Iris pigment epithelial cell (primary cell): ENCODE measurements around the gene STON1.
A peak's percentile ranks its signal among the peaks of the same experiment; 100 is the strongest.
"Not testable (repeated sequence)": the region's sequence is repeated elsewhere in the genome, so short reads cannot be mapped to it uniquely, and the experiment has no call there.

Source experiments
- DNase-seq: peaks from one replicate; pipeline ENCODE4 v3.0.0-alpha.2; 2011; ENCODE audit warnings: low read depth

STON1 gene

GRCh38 chr2:48530033-48530811, at the start of gene STON1:
Gene STON1 (plus strand): TSS chr2:48530154. CDS start chr2:48580634, 50,480 bp downstream.
- peak; percentile 50 for DNase-seq

GRCh38 chr2:48480526-48480925, 49.4 kb upstream of the STON1 start:
- DNase-seq = no peak

GRCh38 chr2:48482313-48482712, 47.6 kb upstream of the STON1 start:
- DNase-seq = peak; percentile 85

- DNase-seq = peak; percentile 66
Measured at GRCh38 chr2:48482769-48483168, 47.2 kb upstream of the STON1 start.

- peak; percentile 92 for DNase-seq
Measured at GRCh38 chr2:48483506-48483905, 46.4 kb upstream of the STON1 start.

- peak; percentile 96 for DNase-seq
Measured at GRCh38 chr2:48483916-48484315, 46.0 kb upstream of the STON1 start.

GRCh38 chr2:48488545-48488944, 41.4 kb upstream of the STON1 start:
- no peak for DNase-seq

GRCh38 chr2:48496849-48497248, 33.1 kb upstream of the STON1 start:
- DNase-seq = peak; percentile 97

- DNase-seq = peak; percentile 92
Measured at GRCh38 chr2:48504647-48505327, 25.2 kb upstream of the STON1 start.

- DNase-seq = no peak
Measured at GRCh38 chr2:48507111-48507510, 22.8 kb upstream of the STON1 start.

- peak; percentile 89 for DNase-seq
Measured at GRCh38 chr2:48508461-48509124, 21.4 kb upstream of the STON1 start.

- DNase-seq = peak; percentile 76
Measured at GRCh38 chr2:48510329-48510728, 19.6 kb upstream of the STON1 start.

- peak; percentile 21 for DNase-seq
Measured at GRCh38 chr2:48511849-48512470, 18.0 kb upstream of the STON1 start.

- no peak for DNase-seq
Measured at GRCh38 chr2:48512571-48512970, 17.4 kb upstream of the STON1 start.

GRCh38 chr2:48514348-48515003, 15.5 kb upstream of the STON1 start:
- DNase-seq = peak; percentile 44

- DNase-seq = peak; percentile 16
Measured at GRCh38 chr2:48515513-48515985, 14.4 kb upstream of the STON1 start.

GRCh38 chr2:48519593-48519992, 10.4 kb upstream of the STON1 start:
- no peak for DNase-seq

GRCh38 chr2:48524756-48525155, 5.2 kb upstream of the STON1 start:
- DNase-seq = not testable (repeated sequence)

- no peak for DNase-seq
Measured at GRCh38 chr2:48525269-48525943, 4.5 kb upstream of the STON1 start.

GRCh38 chr2:48527226-48527885, 2.6 kb upstream of the STON1 start:
- DNase-seq = peak; percentile 58

GRCh38 chr2:48528431-48528830, 1.5 kb upstream of the STON1 start:
- DNase-seq = no peak
